K562 (cell line): ENCODE measurements around the gene KIF3A.

Experiments used
- BACH1 ChIP-seq: fragments of 200-800 bp; sonication (Bioruptor generic); IDR thresholded peaks from 2 replicates; pipeline ENCODE4 v1.6.1; 2016; ENCODE audit warnings: missing genetic modification characterization, missing compliant biosample characterization
- CTCF ChIP-seq, 3 experiments: IDR thresholded peaks in 2 of 3; conservative IDR thresholded peaks in 1 of 3; 2 replicates each; pipeline ENCODE4 v1.5.1; 2011 to 2012; ENCODE audit warnings: low read length in 3 of 3, mild to moderate bottlenecking in 3 of 3, control low read depth in 2 of 3, improper control_type of control experiment in 1 of 3, inconsistent platforms in 1 of 3, low read depth in 1 of 3, mixed read lengths in 1 of 3, moderate library complexity in 1 of 3; ENCODE audit not compliant: insufficient read depth in 2 of 3
- KDM1A ChIP-seq, 2 experiments: fragments of 450-650 bp; IDR thresholded peaks; 2 replicates each; pipeline ENCODE4 v1.6.1; 2016; ENCODE audit warnings: mild to moderate bottlenecking in 2 of 2
- MXI1 ChIP-seq: IDR thresholded peaks from 2 replicates; pipeline ENCODE4 v1.6.1; 2011; ENCODE audit warnings: low read depth, mild to moderate bottlenecking, improper control_type of control experiment, low read length
- TF ChIP-seq, protein P1 (sequence below): sonication (generic); formaldehyde crosslinking; IDR thresholded peaks from 2 replicates; pipeline ENCODE4 v1.5.0; 2020; ENCODE audit warnings: missing genetic modification reagents
- TF ChIP-seq, protein P2 (sequence below): sonication (generic); formaldehyde crosslinking; IDR thresholded peaks from 2 replicates; pipeline ENCODE4 v1.8.1; 2023; ENCODE audit warnings: mild to moderate bottlenecking, missing genetic modification reagents

DNA sequence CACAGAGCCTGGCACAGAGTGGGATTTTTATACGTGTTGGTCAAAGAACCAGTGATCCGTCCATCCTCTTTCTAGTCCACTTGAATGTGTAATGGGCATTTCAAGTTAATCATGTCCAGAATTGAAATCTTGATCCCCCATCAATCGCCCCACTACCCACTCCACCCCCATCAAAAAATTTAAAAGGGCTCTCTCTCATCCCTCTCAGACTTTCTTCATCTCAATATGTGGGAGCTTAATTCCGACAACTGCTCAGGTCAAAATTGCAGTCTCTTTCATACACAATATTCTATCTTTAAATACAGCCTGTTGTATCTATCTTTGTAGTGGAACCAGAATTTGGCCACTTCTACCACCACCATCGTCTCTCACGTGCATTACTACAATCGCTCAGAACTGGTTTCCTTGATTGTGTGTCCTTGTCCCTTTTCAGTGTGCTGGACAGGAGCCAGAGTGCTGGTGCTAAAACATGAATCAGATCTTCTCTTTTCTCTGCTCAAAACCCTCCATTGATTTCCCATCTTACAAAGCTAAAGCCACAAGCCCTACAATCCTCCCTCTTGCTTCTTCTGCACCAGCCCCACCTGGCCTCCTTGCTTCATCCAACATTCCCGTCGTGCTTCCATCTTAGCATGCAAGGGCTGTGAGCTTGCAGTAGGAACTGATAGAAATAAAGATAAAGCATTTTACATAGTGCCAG, 786 bp upstream of the KIF3A start:
- TF ChIP-seq BACH1 (tag): no peak
- TF ChIP-seq, protein P1, sequence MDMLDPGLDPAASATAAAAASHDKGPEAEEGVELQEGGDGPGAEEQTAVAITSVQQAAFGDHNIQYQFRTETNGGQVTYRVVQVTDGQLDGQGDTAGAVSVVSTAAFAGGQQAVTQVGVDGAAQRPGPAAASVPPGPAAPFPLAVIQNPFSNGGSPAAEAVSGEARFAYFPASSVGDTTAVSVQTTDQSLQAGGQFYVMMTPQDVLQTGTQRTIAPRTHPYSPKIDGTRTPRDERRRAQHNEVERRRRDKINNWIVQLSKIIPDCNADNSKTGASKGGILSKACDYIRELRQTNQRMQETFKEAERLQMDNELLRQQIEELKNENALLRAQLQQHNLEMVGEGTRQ (CRISPR knock-in tag): no peak
- TF ChIP-seq KDM1A (IDR thresholded peaks at IDR 0.05): no peak; a peak in 1 of 4 replicates
- TF ChIP-seq, protein P2, sequence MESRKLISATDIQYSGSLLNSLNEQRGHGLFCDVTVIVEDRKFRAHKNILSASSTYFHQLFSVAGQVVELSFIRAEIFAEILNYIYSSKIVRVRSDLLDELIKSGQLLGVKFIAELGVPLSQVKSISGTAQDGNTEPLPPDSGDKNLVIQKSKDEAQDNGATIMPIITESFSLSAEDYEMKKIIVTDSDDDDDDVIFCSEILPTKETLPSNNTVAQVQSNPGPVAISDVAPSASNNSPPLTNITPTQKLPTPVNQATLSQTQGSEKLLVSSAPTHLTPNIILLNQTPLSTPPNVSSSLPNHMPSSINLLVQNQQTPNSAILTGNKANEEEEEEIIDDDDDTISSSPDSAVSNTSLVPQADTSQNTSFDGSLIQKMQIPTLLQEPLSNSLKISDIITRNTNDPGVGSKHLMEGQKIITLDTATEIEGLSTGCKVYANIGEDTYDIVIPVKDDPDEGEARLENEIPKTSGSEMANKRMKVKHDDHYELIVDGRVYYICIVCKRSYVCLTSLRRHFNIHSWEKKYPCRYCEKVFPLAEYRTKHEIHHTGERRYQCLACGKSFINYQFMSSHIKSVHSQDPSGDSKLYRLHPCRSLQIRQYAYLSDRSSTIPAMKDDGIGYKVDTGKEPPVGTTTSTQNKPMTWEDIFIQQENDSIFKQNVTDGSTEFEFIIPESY (CRISPR knock-in tag): no peak
- no peak for TF ChIP-seq CTCF (IDR thresholded peaks at IDR 0.05 in 2 of 3, conservative IDR thresholded peaks at IDR 0.05 in 1 of 3; ENCODE audit: insufficient read depth in 2 of 3, low read depth in 1 of 3, low read length in 3 of 3)
- no peak for TF ChIP-seq MXI1
